ENCODE data around the gene PKP2.

- TF ChIP-seq ZNF501 (CRISPR knock-in tag; IDR thresholded peaks at IDR 0.05) (no peak), CREB1 (IDR thresholded peaks at IDR 0.05) (no peak), CREB1 (CRISPR knock-in tag; IDR thresholded peaks at IDR 0.05) (no peak), SUZ12 (IDR thresholded peaks at IDR 0.05; ENCODE audit: low read depth, low read length) (no peak)
- TF ChIP-seq, protein P1, sequence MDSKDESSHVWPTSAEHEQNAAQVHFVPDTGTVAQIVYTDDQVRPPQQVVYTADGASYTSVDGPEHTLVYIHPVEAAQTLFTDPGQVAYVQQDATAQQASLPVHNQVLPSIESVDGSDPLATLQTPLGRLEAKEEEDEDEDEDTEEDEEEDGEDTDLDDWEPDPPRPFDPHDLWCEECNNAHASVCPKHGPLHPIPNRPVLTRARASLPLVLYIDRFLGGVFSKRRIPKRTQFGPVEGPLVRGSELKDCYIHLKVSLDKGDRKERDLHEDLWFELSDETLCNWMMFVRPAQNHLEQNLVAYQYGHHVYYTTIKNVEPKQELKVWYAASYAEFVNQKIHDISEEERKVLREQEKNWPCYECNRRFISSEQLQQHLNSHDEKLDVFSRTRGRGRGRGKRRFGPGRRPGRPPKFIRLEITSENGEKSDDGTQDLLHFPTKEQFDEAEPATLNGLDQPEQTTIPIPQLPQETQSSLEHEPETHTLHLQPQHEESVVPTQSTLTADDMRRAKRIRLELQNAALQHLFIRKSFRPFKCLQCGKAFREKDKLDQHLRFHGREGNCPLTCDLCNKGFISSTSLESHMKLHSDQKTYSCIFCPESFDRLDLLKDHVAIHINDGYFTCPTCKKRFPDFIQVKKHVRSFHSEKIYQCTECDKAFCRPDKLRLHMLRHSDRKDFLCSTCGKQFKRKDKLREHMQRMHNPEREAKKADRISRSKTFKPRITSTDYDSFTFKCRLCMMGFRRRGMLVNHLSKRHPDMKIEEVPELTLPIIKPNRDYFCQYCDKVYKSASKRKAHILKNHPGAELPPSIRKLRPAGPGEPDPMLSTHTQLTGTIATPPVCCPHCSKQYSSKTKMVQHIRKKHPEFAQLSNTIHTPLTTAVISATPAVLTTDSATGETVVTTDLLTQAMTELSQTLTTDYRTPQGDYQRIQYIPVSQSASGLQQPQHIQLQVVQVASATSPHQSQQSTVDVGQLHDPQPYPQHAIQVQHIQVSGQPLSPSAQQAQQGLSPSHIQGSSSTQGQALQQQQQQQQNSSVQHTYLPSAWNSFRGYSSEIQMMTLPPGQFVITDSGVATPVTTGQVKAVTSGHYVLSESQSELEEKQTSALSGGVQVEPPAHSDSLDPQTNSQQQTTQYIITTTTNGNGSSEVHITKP (CRISPR knock-in tag; IDR thresholded peaks at IDR 0.05; ENCODE audit: low read depth): no peak
- TF ChIP-seq, protein P2, sequence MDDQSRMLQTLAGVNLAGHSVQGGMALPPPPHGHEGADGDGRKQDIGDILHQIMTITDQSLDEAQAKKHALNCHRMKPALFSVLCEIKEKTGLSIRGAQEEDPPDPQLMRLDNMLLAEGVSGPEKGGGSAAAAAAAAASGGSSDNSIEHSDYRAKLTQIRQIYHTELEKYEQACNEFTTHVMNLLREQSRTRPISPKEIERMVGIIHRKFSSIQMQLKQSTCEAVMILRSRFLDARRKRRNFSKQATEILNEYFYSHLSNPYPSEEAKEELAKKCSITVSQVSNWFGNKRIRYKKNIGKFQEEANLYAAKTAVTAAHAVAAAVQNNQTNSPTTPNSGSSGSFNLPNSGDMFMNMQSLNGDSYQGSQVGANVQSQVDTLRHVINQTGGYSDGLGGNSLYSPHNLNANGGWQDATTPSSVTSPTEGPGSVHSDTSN (CRISPR knock-in tag; IDR thresholded peaks at IDR 0.05; ENCODE audit: borderline replicate concordance): no peak
These were observed 59.9 kb downstream of the PKP2 start for GRCh38 chr12:32836710-32837109.
